ENCODE results near the gene TP53I11.

The TP53I11 gene

DNA sequence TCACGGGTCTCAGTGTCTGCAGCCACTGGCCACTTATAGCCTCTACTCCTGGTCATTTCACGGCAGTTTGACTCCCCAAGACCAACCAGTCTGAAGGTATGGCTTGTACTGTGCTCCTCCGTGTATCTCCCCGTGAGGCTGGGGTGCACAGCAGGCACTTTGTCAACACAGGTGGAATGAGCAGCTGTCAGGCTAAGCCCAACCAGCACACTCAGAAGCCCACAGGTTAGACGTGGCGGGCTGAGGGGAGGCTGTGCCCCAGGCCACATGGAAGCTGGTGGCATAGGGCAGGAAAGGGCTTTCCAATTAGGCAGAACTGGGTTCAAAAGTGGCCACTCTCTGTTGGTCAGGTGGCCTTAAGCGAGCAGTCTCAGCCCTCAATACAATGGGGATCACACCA, 7.0 kb downstream of the TP53I11 start:
- DNase-seq (ENCODE audit: low read depth): no peak
- TF ChIP-seq, protein P1, sequence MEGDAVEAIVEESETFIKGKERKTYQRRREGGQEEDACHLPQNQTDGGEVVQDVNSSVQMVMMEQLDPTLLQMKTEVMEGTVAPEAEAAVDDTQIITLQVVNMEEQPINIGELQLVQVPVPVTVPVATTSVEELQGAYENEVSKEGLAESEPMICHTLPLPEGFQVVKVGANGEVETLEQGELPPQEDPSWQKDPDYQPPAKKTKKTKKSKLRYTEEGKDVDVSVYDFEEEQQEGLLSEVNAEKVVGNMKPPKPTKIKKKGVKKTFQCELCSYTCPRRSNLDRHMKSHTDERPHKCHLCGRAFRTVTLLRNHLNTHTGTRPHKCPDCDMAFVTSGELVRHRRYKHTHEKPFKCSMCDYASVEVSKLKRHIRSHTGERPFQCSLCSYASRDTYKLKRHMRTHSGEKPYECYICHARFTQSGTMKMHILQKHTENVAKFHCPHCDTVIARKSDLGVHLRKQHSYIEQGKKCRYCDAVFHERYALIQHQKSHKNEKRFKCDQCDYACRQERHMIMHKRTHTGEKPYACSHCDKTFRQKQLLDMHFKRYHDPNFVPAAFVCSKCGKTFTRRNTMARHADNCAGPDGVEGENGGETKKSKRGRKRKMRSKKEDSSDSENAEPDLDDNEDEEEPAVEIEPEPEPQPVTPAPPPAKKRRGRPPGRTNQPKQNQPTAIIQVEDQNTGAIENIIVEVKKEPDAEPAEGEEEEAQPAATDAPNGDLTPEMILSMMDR (IDR thresholded peaks at IDR 0.05; ENCODE audit: low read depth, low read length): no peak
- TF ChIP-seq, protein P2, sequence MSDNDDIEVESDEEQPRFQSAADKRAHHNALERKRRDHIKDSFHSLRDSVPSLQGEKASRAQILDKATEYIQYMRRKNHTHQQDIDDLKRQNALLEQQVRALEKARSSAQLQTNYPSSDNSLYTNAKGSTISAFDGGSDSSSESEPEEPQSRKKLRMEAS (IDR thresholded peaks at IDR 0.05; ENCODE audit: low read depth, low read length): no peak
- no peak for TF ChIP-seq POLR2A (IDR thresholded peaks at IDR 0.05; ENCODE audit: extremely low read depth, insufficient read length)
- TF ChIP-seq MYC (IDR thresholded peaks at IDR 0.05; ENCODE audit: low read depth, low read length): no peak
- H3K4me3 ChIP-seq (ENCODE audit: low read depth, low read length): no peak overlapping the region

DNA sequence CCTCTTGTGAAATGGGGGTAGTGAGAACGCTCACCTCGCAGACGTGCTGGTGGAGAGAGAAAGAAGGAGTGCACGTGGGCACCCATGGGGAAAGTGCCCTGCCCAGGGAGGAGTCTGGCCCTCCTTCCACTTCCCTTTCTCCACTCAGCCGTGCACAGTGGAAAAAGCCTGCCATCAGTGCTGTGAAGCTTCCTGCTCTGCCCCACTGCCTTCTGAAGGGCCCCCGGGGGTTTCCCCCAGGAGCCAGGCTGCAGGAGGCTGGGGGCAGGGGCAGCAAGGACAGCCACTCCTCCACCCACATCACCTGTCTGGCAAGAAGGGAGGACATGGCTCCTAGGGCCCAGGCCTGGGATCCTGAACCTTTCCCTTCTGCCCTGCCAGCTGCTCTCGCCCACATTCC, 7.6 kb downstream of the TP53I11 start:
- TF ChIP-seq POLR2A (IDR thresholded peaks at IDR 0.05; ENCODE audit: extremely low read depth, insufficient read length) (no peak), MYC (IDR thresholded peaks at IDR 0.05; ENCODE audit: low read depth, low read length) (peak; percentile 58; the same call in 1 of the 2 replicates)
- TF ChIP-seq, protein P2 (IDR thresholded peaks at IDR 0.05; ENCODE audit: low read depth, low read length): peak; percentile 87
- TF ChIP-seq, protein P1 (IDR thresholded peaks at IDR 0.05; ENCODE audit: low read depth, low read length): no peak
- H3K4me3 ChIP-seq (ENCODE audit: low read depth, low read length): peak overlapping the region; percentile 21
- DNase-seq (ENCODE audit: low read depth): peak; percentile 75

DNA sequence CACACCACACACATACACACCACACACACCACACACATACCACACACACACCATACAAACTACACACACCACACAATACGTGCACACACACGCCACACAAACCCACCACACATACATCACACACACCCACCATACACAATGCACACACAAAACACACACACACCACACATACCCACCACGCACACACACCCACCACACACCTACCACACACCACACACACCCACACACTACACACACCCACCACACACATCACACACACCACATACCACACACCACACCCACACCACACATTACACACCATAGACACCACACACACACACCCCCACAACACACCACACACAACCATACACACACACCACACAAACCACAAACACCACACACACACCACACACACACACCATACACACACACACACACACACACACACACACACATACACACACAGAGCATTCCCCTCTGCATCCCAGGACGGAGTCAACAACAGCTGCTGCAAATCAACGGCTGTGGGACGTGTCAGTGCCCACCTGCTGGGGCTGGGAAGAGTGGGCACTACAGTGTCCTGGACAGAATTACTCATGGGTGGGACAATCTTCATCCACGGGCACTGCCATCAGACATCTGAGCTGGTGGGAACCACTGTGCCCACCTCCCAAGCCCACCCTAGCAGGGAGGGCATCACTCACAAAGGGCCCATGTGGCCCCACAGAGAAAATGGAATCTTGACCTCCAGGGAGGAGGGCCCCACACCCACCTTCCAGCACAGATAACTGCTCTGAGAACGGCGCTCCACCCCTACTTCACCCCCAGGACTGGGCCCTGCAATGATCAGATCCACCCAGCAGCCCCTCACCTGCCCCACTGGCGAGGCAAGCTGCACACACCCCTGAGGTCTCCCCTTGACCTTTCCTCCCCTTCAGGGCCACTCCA, 8.4 kb downstream of the TP53I11 start:
- DNase-seq (ENCODE audit: low read depth): no peak
- no peak for TF ChIP-seq MYC (IDR thresholded peaks at IDR 0.05; ENCODE audit: low read depth, low read length)
- no peak for TF ChIP-seq POLR2A (IDR thresholded peaks at IDR 0.05; ENCODE audit: extremely low read depth, insufficient read length)
- TF ChIP-seq, protein P2 (IDR thresholded peaks at IDR 0.05; ENCODE audit: low read depth, low read length): no peak
- peak overlapping the region; percentile 21 for H3K4me3 ChIP-seq (ENCODE audit: low read depth, low read length)

DNA sequence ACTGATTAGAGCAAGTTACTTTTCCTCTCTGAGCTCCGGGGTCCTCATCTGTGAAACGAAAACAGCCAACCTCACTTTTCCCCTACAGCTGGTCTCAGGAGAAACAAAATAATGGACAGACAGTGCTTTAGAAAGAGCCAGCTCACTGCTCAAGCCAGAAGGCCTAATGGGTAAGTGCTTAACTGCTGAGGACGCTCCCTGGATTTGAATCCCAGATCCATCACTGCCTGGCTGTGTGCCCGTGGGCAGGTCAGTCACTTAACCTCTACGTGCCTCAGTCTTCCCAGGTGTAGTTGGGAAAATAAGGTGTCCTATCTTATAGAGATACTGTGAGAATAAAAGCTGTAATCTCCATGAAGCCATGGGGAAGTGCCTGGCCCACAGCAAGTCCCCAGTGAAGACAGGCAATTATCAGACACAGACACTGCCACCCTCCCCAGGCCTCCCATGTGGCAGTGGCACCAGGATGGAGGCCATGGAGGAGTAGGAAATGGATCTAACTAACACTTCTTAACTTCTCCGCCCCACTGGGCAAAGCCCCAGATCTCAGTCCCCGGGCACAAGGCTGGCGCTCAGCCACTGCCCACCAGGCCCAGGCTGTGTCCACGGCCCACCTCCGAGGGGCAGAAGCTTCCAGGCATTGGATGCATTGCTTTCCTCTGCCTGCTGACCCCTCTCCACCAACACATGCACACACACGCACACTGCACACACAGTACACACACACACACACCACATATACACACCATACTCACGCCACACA, 9.2 kb downstream of the TP53I11 start:
- no peak for DNase-seq (ENCODE audit: low read depth)
- TF ChIP-seq, protein P2 (IDR thresholded peaks at IDR 0.05; ENCODE audit: low read depth, low read length): no peak
- no peak for TF ChIP-seq POLR2A (IDR thresholded peaks at IDR 0.05; ENCODE audit: extremely low read depth, insufficient read length)
- no peak for TF ChIP-seq MYC (IDR thresholded peaks at IDR 0.05; ENCODE audit: low read depth, low read length)
- TF ChIP-seq, protein P1 (IDR thresholded peaks at IDR 0.05; ENCODE audit: low read depth, low read length): no peak
- H3K4me3 ChIP-seq (ENCODE audit: low read depth, low read length): no peak overlapping the region

DNA sequence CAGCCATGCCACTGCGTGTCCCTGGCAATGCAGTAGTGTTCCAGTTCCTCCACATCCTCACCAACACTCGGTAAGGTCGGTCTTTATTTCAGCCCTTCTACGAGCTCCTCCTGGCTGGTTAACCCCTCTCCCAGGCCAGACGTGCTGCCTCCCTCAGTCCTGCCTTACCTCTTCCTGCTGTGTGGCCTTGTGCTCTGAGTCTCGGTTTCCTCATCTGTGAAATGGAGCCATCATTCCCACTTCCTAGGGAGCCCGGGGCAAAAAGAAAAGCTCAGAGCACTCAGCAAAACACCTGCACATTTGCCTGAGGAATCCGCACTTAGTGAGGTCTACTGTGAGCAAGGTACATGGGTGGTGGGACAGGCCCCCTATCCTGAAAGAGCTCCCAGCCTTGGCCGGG, 9.8 kb downstream of the TP53I11 start:
- no peak overlapping the region for H3K4me3 ChIP-seq (ENCODE audit: low read depth, low read length)
- TF ChIP-seq, protein P1 (IDR thresholded peaks at IDR 0.05; ENCODE audit: low read depth, low read length): no peak
- TF ChIP-seq, protein P2 (IDR thresholded peaks at IDR 0.05; ENCODE audit: low read depth, low read length): no peak
- TF ChIP-seq MYC (IDR thresholded peaks at IDR 0.05; ENCODE audit: low read depth, low read length): no peak
- no peak for DNase-seq (ENCODE audit: low read depth)

All from NB4 (cell line).